ENCODE data around the gene C6orf47.

C6orf47 gene

GRCh38 chr6:31661262-31662123 lies 915 bp upstream of the C6orf47 start:
- no peak for DNase-seq (ENCODE audit: low read depth)

DNA sequence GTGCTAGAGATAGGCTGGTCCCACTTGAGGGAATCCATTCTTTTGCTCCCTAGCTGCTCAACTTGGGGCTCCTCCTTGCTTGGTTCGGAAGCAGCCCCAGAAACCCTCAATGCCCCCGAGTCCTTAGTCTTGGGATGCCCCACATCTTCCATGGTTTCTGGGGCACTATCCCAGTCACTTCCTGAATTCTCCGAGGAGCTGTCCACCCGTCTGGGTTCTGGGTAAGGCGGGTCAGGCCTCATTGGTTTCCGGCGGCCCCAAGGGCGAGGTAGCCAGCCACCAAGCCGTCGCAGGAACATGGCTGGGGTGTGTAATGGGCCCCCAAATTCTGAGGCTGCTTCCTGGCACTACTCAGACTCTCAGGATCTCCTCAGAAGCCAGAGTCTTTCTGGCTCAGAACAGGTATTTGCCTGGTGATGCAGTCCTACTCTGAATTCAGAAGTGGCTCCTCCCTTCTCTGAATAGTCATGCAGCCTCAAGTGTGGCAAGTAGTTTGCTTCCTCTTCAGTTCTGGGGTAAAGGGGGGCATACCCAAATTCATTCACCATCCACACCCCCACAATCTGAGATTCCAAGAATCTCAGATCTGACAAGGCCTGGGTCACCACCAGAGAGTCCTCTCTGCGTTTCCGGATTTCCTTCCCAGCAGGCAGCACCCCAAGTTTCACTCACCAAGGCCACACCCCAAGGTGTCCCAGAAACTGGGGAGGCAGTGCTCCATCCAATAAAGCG lies 763 bp downstream of the C6orf47 start:
- DNase-seq (ENCODE audit: low read depth), result no peak

DNA sequence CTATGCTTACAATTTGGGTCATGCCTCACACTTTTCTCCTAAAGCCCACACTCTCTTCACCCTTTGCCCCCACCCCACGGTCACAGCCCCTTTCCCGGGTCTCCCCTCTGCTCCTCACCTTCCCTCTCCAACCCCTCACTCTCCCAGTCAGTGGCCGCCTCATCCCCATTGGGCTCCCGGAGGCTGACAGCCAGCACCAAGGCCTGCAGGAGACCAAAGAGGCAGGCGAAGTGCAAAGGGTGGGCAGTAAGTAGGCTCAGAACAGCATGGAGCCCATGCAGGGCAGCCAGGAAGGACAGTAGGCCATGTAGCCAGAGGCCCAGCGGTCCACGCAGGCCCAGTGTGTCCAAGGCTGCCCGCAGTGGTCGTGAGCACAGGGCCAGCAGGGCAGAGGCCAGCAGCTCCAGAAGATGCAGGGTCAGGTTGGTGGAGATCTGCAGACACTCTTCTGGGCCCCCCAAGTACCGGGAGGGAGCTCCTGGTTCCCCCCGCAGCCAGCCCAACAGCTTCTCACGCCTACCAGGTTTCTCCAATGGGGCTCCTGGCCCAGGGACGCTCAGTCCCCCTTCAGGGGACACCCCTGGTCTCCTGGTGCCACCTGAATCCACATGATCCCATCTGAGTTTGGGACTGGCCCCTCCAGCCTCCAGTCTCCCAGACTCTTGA lies 1.5 kb downstream of the C6orf47 start:
- no peak for DNase-seq (ENCODE audit: low read depth)

- no peak for DNase-seq (ENCODE audit: low read depth)
Measured at GRCh38 chr6:31658158-31658688, 2.4 kb downstream of the C6orf47 start.

DNA sequence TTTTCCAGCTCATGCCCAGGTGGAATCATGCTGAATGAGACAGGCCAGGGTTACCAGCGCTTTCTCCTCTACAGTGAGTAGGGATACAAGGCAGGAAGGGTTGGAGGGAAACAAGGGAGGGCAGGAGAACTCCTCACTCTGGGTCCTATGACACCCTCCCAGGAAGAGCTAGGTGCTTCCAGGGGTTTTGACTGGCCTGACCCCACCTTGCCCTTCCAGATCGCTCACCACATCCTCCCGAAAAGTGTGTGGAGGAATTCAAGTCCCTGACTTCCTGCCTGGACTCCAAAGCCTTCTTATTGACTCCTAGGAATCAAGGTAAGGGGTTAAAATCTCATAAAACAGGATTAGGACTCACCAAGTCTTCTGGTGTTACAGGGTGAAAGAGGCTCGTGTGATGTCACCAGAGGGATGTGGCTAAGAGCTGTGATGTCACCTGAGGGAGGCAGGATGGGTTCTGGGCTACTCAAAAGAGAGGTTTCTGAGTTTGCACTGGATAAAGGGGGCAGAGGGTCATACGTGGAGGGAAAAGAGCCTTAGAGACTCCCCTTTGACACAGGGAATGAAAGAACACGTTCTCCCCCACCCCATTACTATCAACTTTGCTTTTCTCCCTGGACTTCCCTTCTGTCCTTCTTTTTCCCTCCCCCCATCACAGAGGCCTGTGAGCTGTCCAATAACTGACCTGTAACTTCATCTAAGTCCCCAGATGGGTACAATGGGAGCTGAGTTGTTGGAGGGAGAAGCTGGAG lies 3.0 kb downstream of the C6orf47 start:
- no peak for DNase-seq (ENCODE audit: low read depth)

DNA sequence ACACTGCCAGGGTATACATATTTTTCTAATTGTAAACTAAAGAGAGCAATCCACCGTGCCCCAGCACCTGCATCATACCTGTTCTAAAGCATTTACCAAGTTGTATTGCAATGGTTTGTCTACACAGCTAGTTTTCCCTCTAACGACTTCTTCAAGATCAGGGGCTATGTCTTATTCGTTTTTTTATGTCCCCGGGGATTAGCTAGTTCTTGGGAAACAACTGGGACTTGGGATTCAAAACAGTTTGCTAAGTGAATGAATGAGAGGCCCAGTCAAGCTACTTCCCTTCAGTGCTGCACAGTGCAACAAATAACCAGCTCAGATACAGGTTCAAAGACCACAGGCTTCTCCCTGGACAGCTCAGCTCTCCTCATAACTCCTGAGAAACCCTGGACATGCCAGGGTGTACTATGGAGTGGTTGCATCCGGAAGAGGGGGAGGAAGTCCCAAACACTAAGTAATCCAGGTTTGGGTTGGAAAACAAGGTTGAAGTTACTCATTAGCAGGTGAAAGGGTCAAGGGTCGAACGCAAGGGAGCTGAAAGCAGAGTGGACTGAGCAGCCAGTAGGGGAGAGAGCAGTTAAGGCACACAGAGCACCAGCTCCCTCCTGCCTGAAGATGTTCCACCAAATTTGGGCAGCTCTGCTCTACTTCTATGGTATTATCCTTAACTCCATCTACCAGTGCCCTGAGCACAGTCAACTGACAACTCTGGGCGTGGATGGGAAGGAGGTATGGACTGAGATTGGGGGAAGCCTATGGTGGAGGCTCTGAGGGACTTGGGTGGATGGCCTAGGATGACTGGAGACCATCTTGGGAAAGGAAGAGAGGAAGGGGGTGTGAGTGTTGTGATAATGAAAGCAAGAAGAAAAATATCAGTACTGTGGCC lies 5.0 kb downstream of the C6orf47 start, which contains the start of gene APOM:
APOM (plus strand) TSS at position 546 of the 889 bp plus-strand sequence; CDS start at position 619, 73 bp downstream.
- no peak for DNase-seq (ENCODE audit: low read depth)

DNA sequence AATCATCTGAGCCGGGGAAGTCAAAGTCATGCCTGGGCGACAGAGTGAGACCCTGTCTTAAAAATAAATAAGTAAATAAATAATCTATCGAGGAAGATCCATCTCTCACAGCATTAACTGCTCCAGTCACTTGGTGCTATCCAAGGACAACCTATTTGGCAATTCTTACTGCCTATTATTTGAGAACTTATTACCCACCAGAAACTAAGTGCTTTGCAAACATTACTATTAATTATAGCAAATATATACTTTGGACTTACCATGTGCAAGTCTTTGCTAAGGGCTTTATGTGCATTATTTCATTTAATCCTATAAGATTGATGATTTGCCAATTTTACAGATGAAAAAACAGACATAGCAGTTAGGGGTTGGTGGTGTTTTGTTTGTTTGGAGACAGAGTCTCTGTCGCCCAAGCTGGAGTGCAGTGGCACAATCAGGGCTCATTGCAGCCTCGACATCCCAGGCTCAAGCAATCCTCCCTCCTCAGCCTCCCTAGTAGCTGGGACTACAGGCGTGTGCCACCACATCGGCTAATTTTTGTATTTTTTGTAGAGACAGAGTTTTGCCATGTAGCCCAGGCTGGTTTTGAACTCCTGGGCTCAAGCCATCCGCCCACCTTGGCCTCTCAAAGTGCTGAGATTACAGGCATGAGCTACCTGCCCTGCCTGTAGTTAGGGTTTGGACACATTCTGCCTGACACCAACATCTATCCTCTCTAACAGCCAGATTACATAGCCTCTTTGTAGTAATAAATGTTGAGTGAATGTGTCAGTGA lies 5.8 kb downstream of the C6orf47 start:
- DNase-seq (ENCODE audit: low read depth), result no peak

DNA sequence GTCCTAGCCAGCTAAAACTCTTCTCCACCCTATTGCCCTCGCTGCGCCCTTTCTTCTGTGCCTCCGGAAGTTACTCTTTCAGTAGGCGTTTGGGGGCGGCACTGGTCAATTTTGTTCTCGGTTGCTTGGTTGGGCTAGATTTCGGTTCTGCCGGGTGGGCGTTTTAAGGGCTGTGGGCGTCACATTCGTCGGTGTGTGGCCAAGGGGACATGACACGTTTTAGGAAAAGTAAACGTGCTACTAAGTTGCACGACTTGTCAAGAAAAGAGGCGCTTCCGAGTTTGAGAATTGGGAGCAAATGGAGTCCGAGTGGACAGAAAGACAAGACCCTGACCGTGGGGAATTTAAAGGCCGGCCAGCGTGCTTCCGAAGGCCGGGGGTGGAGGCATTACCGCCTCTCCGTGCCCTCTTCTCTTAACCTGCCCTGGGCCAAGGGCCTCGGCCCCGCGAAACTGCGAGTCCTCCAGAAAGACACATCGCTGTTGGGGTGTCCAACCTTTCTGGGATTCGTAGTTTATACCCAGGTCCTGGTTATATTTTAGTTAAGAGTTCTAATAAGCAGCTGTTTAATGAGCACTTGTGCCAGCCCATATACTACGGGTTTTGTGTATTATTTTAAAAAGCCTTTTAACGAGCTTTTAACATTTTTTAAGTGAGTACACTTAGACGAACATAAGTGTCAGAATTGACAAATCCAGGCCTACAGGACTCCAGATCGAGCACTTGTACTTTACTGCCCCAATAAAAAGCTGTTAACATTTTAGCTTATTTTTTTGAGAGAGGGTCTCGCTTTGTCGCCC lies 7.5 kb downstream of the C6orf47 start:
- DNase-seq (ENCODE audit: low read depth), result peak; percentile 67

- no peak for DNase-seq (ENCODE audit: low read depth)
Measured at GRCh38 chr6:31651602-31652191, 8.9 kb downstream of the C6orf47 start.

DNA sequence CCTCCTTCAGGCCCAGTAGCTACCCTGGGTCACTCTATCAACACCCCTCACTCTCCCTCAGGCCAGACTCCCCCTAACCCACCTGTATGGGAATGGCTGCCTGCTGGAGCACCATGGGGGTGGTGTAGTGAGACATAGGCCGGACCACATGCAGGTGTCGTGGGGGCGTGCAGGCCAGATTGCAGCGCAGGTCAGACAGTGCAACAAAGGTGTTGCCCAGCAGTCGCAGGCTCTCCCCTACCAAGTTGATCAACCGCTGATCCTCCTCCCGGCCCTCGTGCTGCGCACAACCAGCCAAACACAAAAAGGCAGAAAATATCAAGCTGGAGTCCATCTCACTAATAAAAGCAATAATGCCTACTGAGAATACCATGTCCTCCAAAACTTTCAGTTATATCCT lies 15.3 kb downstream of the C6orf47 start:
- no peak for DNase-seq (ENCODE audit: low read depth)

DNA sequence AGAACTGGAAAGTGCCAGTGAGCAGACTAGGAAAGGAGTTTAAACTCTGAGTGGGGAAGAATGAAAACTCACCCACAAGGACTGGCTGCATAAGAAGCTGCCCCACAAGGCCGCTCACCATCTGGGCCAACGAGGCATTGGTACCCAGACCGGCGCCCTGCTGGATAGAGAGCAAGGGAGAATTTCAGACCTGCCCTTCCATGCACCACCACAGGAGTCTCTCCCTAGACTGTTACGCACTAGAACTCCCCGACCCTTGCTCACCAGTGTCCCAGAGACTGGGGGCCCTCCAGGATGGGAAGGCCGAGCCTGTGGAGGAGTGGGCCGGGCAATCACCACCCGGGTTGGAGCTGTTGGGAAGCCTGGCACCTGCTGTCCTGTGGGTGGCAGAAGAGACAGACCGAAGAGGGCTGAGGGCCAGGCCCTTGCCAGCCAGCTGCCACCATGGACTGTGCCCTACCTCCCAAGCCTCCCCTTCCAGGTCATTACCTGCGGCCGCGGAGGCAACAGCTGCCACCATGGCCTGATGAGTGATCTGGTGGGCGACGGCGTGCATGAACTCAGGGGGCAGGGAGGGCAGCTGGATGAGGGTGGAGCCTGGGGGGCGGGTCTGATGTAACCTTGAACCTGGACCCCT lies 16.6 kb downstream of the C6orf47 start:
- no peak for DNase-seq (ENCODE audit: low read depth)

GRCh38 chr6:31642798-31643570 lies 17.6 kb downstream of the C6orf47 start:
- DNase-seq (ENCODE audit: low read depth), result no peak

DNA sequence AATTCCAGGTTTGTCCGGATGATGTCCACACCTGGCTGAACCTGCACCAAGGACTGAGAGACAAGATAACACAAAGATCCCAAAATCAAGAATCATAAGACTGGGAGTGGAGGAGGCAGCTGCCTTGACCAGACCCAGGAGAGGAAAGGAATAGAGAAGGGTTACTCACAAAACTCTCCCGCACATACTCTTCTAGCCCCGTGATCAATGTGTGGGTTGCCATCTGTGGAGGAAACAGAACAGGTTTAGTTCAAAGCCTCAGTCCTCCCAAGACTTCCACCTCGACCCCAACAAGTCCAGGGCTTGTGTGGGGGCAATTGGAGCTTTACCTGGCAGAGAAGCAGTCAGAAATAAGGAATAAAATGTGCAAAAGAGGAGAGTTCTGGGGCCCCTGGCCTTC lies 19.2 kb downstream of the C6orf47 start:
- DNase-seq (ENCODE audit: low read depth), result no peak

GRCh38 chr6:31640612-31641011 lies 20.0 kb downstream of the C6orf47 start:
- no peak for DNase-seq (ENCODE audit: low read depth)

DNA sequence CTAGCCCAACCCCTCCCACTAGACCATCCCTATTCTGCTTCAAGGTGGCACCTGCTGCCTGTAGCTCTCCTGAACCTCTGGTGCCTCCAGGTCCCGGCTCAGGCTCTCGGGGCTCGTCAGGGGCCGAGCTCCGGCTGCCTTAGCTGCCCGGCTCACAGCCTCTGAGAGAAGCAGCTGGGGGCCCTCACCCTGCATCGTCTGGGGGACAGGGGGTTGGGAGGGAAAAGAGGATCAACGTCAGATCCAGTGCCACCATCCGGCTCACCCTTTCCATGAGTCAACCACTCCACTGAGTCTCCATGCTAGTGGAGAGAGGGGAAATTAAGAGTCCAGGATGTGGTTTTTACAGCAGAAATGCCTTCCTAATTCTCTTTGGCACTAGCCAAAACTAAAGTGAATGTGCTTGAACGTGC lies 21.1 kb downstream of the C6orf47 start:
- no peak for DNase-seq (ENCODE audit: low read depth)

DNA sequence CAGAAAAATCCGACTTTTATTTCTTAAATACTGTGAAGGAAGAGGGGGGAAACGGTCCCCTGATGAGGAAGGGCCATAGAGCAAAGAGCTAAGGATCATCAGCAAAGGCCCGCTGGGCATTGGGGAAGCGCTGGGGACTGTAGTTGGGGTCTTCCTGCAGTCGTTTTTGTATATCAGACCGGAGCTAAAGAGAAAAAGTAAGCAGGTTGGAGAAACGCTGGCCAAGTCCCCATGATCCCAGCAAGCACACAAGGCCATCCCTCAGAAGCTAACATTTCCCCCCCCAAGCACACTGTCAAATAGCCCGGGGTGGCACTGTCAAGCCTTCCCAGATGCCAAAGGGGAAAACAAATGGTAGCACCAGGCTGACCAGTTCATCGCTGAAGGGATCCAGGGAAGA lies 21.5 kb downstream of the C6orf47 start:
- DNase-seq (ENCODE audit: low read depth), result no peak

Data from stimulated activated CD8-positive, alpha-beta memory T cell treated with anti-CD3 and anti-CD28 coated beads, Interleukin-7, amount 100 ng/mL, for 24 hours (primary cell).